Subcutaneous abdominal adipose tissue (tissue), 5 donors: ENCODE measurements around the gene PDLIM5.
"Not testable (repeated sequence)": the region's sequence is repeated elsewhere in the genome, so short reads cannot be mapped to it uniquely, and the experiment has no call there.

Experiments used
- H3K27ac ChIP-seq: one replicate; pipeline ENCODE4 v1.7.0; 2013; ENCODE audit warnings: low read depth, mild to moderate bottlenecking, inconsistent platforms, low read length, moderate library complexity
- H3K27me3 ChIP-seq, 5 donors: one replicate each; pipeline ENCODE4 v1.7.0; 2013; ENCODE audit warnings: low read length in 5 of 5, inconsistent platforms in 1 of 5; ENCODE audit not compliant: control insufficient read depth in 5 of 5, insufficient read depth in 4 of 5
- H3K36me3 ChIP-seq, 5 donors: one replicate each; pipeline ENCODE4 v1.7.0; 2013; ENCODE audit warnings: low read length in 5 of 5; ENCODE audit not compliant: control insufficient read depth in 5 of 5, insufficient read depth in 5 of 5
- H3K4me1 ChIP-seq, 5 donors: one replicate each; pipeline ENCODE4 v1.7.0; 2013; ENCODE audit warnings: low read length in 5 of 5, mild to moderate bottlenecking in 3 of 5, moderate library complexity in 1 of 5; ENCODE audit not compliant: control insufficient read depth in 5 of 5, insufficient read depth in 5 of 5
- H3K4me3 ChIP-seq, 5 donors: one replicate each; pipeline ENCODE4 v1.7.0; 2013; ENCODE audit warnings: low read length in 5 of 5, low read depth in 1 of 5
- H3K9ac ChIP-seq, 5 donors: one replicate each; pipeline ENCODE4 v1.7.0; 2013; ENCODE audit warnings: low read length in 5 of 5, mild to moderate bottlenecking in 4 of 5, moderate library complexity in 3 of 5
- H3K9me3 ChIP-seq, 5 donors: one replicate each; pipeline ENCODE4 v1.7.0; 2013; ENCODE audit warnings: low read length in 5 of 5; ENCODE audit not compliant: control insufficient read depth in 5 of 5
- donor health status: healthy.
- donor health status: healthy.
- donor health status: healthy.
- donor health status: healthy.
- donor health status: healthy.

PDLIM5 gene

GRCh38 chr4:94598758-94599157 lies 147.0 kb downstream of the PDLIM5 start:
- Histone ChIP-seq H3K27ac (no peak overlapping the region), H3K9ac (no peak overlapping the region), H3K4me3 (no peak overlapping the region), H3K9me3 (no peaks in the 10 kb centered on the region), H3K27me3 (no peaks in the 10 kb centered on the region), H3K36me3 (peaks cover 0 to 3% (median 0%) of the 10 kb centered on the region in 5 donors), H3K4me1 (no peaks in the 10 kb centered on the region)

GRCh38 chr4:94603170-94603747 lies 151.5 kb downstream of the PDLIM5 start:
- Histone ChIP-seq H3K36me3 (peaks cover 0 to 3% (median 0%) of the 10 kb centered on the region in 5 donors), H3K27me3 (no peaks in the 10 kb centered on the region), H3K4me1 (peaks cover 0 to 10% (median 0%) of the 10 kb centered on the region in 5 donors), H3K27ac (no peak overlapping the region), H3K9ac (no peak overlapping the region), H3K4me3 (no peak overlapping the region), H3K9me3 (no peaks in the 10 kb centered on the region)

GRCh38 chr4:94605241-94605805 lies 153.6 kb downstream of the PDLIM5 start:
- H3K4me3 ChIP-seq = no peak overlapping the region
- H3K27me3 ChIP-seq = no peaks in the 10 kb centered on the region
- no peak overlapping the region for H3K27ac ChIP-seq
- H3K9me3 ChIP-seq = no peaks in the 10 kb centered on the region
- H3K9ac ChIP-seq = no peak overlapping the region
- peaks cover 0 to 6% (median 0%) of the 10 kb centered on the region in 5 donors for H3K36me3 ChIP-seq
- H3K4me1 ChIP-seq = peaks cover 0 to 10% (median 0%) of the 10 kb centered on the region in 5 donors

GRCh38 chr4:94610145-94610544 lies 158.4 kb downstream of the PDLIM5 start:
- Histone ChIP-seq H3K4me1 (peaks cover 0 to 5% (median 0%) of the 10 kb centered on the region in 5 donors), H3K9ac (no peak overlapping the region), H3K9me3 (no peaks in the 10 kb centered on the region), H3K27me3 (no peaks in the 10 kb centered on the region), H3K27ac (no peak overlapping the region), H3K36me3 (peaks cover 0 to 13% (median 2%) of the 10 kb centered on the region in 5 donors), H3K4me3 (no peak overlapping the region)

GRCh38 chr4:94613248-94613647 lies 161.5 kb downstream of the PDLIM5 start:
- Histone ChIP-seq H3K4me3 (no peak overlapping the region), H3K9me3 (no peaks in the 10 kb centered on the region), H3K36me3 (peaks cover 5 to 14% (median 7%) of the 10 kb centered on the region in 5 donors), H3K9ac (no peak overlapping the region), H3K27me3 (no peaks in the 10 kb centered on the region), H3K4me1 (no peaks in the 10 kb centered on the region), H3K27ac (no peak overlapping the region)

- no peaks in the 10 kb centered on the region for H3K9me3 ChIP-seq
- H3K36me3 ChIP-seq = peaks cover 17 to 27% (median 20%) of the 10 kb centered on the region in 5 donors
- H3K4me1 ChIP-seq = no peaks in the 10 kb centered on the region
- H3K27me3 ChIP-seq = no peaks in the 10 kb centered on the region
- no peak overlapping the region for H3K27ac ChIP-seq
- H3K4me3 ChIP-seq = no peak overlapping the region
- H3K9ac ChIP-seq = no peak overlapping the region
These were observed 163.7 kb downstream of the PDLIM5 start for GRCh38 chr4:94615451-94615850.

GRCh38 chr4:94621491-94622080 lies 169.8 kb downstream of the PDLIM5 start:
- Histone ChIP-seq H3K36me3 (peaks cover 20 to 30% (median 22%) of the 10 kb centered on the region in 5 donors), H3K27ac (no peak overlapping the region), H3K4me1 (no peaks in the 10 kb centered on the region), H3K9me3 (no peaks in the 10 kb centered on the region), H3K27me3 (no peaks in the 10 kb centered on the region), H3K4me3 (no peak overlapping the region), H3K9ac (peak overlapping the region in 1 of 5 donors; percentile 16)

GRCh38 chr4:94623126-94623911 lies 171.6 kb downstream of the PDLIM5 start:
- Histone ChIP-seq H3K4me3 (no peak overlapping the region), H3K4me1 (no peaks in the 10 kb centered on the region), H3K27ac (no peak overlapping the region), H3K27me3 (no peaks in the 10 kb centered on the region), H3K9me3 (no peaks in the 10 kb centered on the region), H3K36me3 (peaks cover 15 to 25% (median 18%) of the 10 kb centered on the region in 5 donors), H3K9ac (no peak overlapping the region)

- no peak overlapping the region for H3K27ac ChIP-seq
- H3K4me3 ChIP-seq = no peak overlapping the region
- no peaks in the 10 kb centered on the region for H3K27me3 ChIP-seq
- H3K9me3 ChIP-seq = no peaks in the 10 kb centered on the region
- H3K36me3 ChIP-seq = peaks cover 0 to 11% (median 7%) of the 10 kb centered on the region in 5 donors
- H3K4me1 ChIP-seq = no peaks in the 10 kb centered on the region
- no peak overlapping the region for H3K9ac ChIP-seq
These were observed 175.2 kb downstream of the PDLIM5 start for GRCh38 chr4:94626942-94627341.

- H3K4me3 ChIP-seq, H3K27ac ChIP-seq, H3K36me3 ChIP-seq, H3K9ac ChIP-seq, H3K4me1 ChIP-seq, H3K27me3 ChIP-seq, H3K9me3 ChIP-seq: not testable (repeated sequence)
These were observed 177.3 kb downstream of the PDLIM5 start for GRCh38 chr4:94629058-94629457.
